Loucy (cell line): ENCODE data around the gene RRAS.

ENCODE experiments used
- EZH2phosphoT487 ChIP-seq: fragments of 200-600 bp; IDR thresholded peaks from 2 replicates; pipeline ENCODE4 v1.6.1; 2018; ENCODE audit warnings: antibody characterized with exemption, mild to moderate bottlenecking, moderate library complexity, borderline replicate concordance
- TF ChIP-seq, protein P1 (sequence below): fragments of 200-600 bp; sonication (generic); conservative IDR thresholded peaks from 2 replicates; pipeline ENCODE4 v1.5.1; 2014; ENCODE audit warnings: mild to moderate bottlenecking, antibody characterized with exemption, low read length

DNA sequence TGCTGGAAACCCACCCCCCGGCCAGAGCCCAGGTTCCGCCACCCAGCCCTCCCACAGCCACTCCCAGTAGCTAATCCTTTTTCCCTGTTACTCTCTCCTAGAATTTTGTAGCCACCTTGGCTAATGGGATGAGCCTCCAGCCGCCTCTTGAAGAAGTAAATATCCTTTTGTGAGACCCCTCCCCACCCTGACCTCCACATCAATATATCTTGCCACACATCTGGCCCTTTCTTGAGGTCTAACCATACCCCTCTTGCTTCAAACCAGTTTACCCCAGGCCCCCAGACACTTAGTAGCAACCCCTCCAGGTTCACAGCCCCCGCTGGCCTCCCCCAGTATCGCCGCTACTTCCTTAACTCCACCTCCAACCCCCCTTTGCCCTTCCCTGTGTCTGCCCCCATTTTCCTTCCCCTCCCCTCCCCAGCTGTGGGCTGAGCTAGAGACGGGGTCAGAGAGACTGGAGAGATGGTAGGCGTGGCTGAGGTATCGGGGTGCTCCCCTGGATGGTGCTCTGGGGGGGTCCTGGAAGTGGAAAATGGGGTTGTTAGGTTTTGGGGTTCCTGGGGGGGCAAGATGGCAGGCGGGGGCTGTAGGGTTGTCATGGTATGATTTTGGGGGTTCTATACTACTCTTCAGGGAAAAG is 39.9 kb upstream of the RRAS start:
- TF ChIP-seq, protein P1, sequence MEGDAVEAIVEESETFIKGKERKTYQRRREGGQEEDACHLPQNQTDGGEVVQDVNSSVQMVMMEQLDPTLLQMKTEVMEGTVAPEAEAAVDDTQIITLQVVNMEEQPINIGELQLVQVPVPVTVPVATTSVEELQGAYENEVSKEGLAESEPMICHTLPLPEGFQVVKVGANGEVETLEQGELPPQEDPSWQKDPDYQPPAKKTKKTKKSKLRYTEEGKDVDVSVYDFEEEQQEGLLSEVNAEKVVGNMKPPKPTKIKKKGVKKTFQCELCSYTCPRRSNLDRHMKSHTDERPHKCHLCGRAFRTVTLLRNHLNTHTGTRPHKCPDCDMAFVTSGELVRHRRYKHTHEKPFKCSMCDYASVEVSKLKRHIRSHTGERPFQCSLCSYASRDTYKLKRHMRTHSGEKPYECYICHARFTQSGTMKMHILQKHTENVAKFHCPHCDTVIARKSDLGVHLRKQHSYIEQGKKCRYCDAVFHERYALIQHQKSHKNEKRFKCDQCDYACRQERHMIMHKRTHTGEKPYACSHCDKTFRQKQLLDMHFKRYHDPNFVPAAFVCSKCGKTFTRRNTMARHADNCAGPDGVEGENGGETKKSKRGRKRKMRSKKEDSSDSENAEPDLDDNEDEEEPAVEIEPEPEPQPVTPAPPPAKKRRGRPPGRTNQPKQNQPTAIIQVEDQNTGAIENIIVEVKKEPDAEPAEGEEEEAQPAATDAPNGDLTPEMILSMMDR = no peak
- no peak for TF ChIP-seq EZH2phosphoT487
